ENCODE measurements around the gene SLC6A15. TPM values are rescaled to one million over a fixed set of nuclear protein-coding genes. Genes with fewer than 3 reads are reported as not detected.
A peak's percentile ranks its signal among the peaks of the same experiment; 100 is the strongest.

Gene SLC6A15
- total and polyA plus RNA-seq, 2 donors (not counting 3 experiments of a cell fraction or from before 2014, with no cell fraction given) = 0.03 to 0.24 TPM

GRCh38 chr12:84910549-84911241, 1.9 kb downstream of the SLC6A15 start:
- CTCF ChIA-PET = interaction anchor here (1.0 to 6.2 kb wide), 2 partner anchors 37 to 119 kb away, joined by 4 to 43 read pairs; no protein-coding TSS in a partner anchor
- no peak for DNase-seq (ENCODE audit: low read depth, low spot score)
- Histone ChIP-seq H3K4me1 (ENCODE audit: control insufficient read depth, extremely low read depth, insufficient read depth, low read length) (peaks cover 23% of the 10 kb centered on the region), H3K9me1 (replicated peaks; ENCODE audit: control insufficient read depth, extremely low read depth, insufficient read depth, low read length) (no peaks in the 10 kb centered on the region), H3K79me2 (ENCODE audit: control insufficient read depth, insufficient read depth, low read length) (no peaks in the 10 kb centered on the region), H3K27me3 (ENCODE audit: control insufficient read depth in 2 of 2, insufficient read depth in 2 of 2, low read length in 2 of 2) (peaks cover 19 to 33% of the 10 kb centered on the region in 2 experiments), H3K4me2 (ENCODE audit: insufficient read depth, low read length) (peak overlapping the region; percentile 82), H3K36me3 (ENCODE audit: control insufficient read depth in 2 of 2, extremely low read depth in 1 of 2, insufficient read depth in 2 of 2, low read length in 2 of 2) (no peaks in the 10 kb centered on the region), H3K4me3 (replicated peaks in 1 of 3; ENCODE audit: insufficient read depth in 1 of 3, low read depth in 1 of 3, low read length in 3 of 3) (peak overlapping the region; percentile 40 to 71 (median 70)), H3K9ac (replicated peaks; ENCODE audit: extremely low read depth, insufficient read depth, low read length) (no peak overlapping the region), H4K20me1 (replicated peaks; ENCODE audit: control insufficient read depth, extremely low read depth, insufficient read depth, low read length) (no peaks in the 10 kb centered on the region), H3K9me3 (replicated peaks; ENCODE audit: control insufficient read depth, insufficient read depth, low read length) (no peaks in the 10 kb centered on the region), H3K27ac (ENCODE audit: insufficient read depth, low read depth, low read length) (no peak overlapping the region), H2AFZ (ENCODE audit: low read depth, low read length) (peak overlapping the region; percentile 88)
- TF ChIP-seq POLR2A (IDR thresholded peaks at IDR 0.05; ENCODE audit: low read depth, low read length) (no peak), MAX (IDR thresholded peaks at IDR 0.05; ENCODE audit: insufficient read depth, insufficient read length) (no peak), FOS (IDR thresholded peaks at IDR 0.05; ENCODE audit: borderline replicate concordance, insufficient read depth, low read length) (no peak), POLR2AphosphoS5 (IDR thresholded peaks at IDR 0.05; ENCODE audit: insufficient read depth, low read depth, low read length) (no peak), JUN (IDR thresholded peaks at IDR 0.05; ENCODE audit: borderline replicate concordance, insufficient read depth, insufficient read length, low read depth) (no peak), GATA2 (IDR thresholded peaks at IDR 0.05; ENCODE audit: insufficient read depth, insufficient read length, low read depth, low read length) (no peak), CTCF (IDR thresholded peaks at IDR 0.05; ENCODE audit: extremely low read depth in 1 of 2, insufficient read depth in 1 of 2, low read depth in 1 of 2, low read length in 2 of 2) (no peak), EZH2 (IDR thresholded peaks at IDR 0.05; ENCODE audit: borderline replicate concordance, low read depth, low read length, severe bottlenecking) (no peak), MYC (IDR thresholded peaks at IDR 0.05; ENCODE audit: low read depth, low read length) (no peak)
- FAIRE-seq = no peak
- BruUV-seq (replicated peaks) = no TSS peak
- POLR2A ChIA-PET = no interaction called here
- dilution Hi-C loops (cut with MboI; ENCODE audit: extremely low pct_ligation_motif_present, low sequenced_read_pairs) = no loop called here
- intact Hi-C loops (cut with micrococcal nuclease) = loop anchor here (1.0 to 10.0 kb wide), 3 partner anchors 36 to 374 kb away; partner anchors contain the start of genes ALX1, LRRIQ1 and TSPAN19

All from endothelial cell of umbilical vein (primary cell).